IPS DF 4.7 (cell line): Measurements from ENCODE around the gene IFI6.
"Not testable (repeated sequence)": the region's sequence is repeated elsewhere in the genome, so short reads cannot be mapped to it uniquely, and the experiment has no call there.

Source experiments
- DNase-seq: peaks from one replicate; pipeline ENCODE4 v3.0.0-alpha.2; 2013; ENCODE audit warnings: low spot score; ENCODE audit errors: extremely low read depth

IFI6 gene, protein sequence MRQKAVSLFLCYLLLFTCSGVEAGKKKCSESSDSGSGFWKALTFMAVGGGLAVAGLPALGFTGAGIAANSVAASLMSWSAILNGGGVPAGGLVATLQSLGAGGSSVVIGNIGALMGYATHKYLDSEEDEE

DNA sequence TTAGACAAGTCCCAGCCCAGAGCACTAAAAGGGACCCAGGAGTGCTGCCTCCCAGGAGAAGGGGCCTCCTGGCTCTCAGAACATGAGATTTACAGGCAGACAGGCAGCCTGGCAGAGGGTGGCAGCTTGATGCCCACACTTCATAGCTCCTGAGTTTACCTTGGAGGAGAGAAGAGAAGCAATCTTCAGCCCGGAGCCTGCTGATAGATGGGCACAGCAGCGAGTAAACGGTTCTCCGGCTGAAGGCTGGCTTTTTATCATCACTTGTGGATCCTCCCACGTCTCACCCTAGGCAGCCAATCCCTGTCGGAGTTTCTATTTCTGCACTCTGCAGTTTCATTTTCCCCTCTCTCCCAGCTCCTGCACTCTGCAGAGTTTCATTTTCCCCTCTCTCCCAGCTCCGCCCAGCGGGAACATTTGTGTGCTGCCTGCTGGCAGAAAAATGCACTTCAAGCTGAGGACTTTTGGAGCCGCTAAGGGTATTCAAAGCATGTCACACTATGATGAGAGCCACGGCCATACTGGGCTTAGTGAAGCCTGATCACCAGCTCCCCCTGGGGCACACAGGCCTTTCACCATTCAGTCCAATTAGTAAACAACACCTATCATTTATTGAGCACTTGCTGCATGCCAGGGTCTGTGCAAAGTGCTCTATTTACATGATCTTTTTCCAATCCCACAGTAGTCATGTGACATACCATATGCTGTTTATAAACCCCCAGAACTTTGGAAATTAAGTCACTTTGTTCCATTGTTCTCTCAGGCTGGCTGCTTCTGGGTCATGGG is at the start of gene IFI6:
Gene IFI6, minus strand, starts transcription at position 229 of the 786 bp plus-strand sequence. CDS start 2,878 bp downstream, outside the sequence.
- no peak for DNase-seq

GRCh38 chr1:27719286-27720251 is 47.6 kb upstream of the IFI6 start:
- no peak for DNase-seq

DNA sequence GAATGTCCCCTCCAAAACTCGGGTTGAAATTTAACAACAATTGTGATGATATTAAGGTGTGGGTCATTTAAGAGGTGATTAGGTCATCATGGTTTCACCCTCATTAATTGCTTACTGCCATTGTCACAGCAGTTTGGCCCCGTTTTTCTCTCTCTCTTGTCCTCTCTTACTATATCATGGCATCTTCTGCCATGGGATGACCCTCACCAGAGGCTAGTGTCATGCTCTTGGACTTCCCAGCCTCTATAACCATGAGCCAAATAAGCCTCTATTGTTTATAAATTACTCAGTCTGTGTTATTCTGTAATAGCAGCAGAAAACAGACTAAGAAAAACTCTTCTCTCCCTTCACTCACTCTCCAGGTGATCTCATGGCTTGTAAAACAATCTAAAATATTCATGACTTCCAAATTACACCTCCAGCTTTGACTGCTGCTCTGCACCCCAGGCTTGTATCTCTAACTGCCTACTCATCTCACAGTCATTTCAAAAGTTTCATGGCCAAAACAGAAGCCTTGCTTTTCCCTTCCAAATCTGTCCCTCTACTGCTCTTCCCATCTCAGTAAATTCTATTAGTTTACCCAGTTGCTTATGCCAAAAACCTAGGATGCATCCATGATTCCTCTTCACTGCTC is 44.4 kb upstream of the IFI6 start:
- DNase-seq = no peak

- DNase-seq = no peak
Measured at GRCh38 chr1:27713869-27714513, 42.0 kb upstream of the IFI6 start.

GRCh38 chr1:27713139-27713725 is 41.2 kb upstream of the IFI6 start:
- no peak for DNase-seq

GRCh38 chr1:27710574-27710973 is 38.6 kb upstream of the IFI6 start:
- DNase-seq = no peak

DNA sequence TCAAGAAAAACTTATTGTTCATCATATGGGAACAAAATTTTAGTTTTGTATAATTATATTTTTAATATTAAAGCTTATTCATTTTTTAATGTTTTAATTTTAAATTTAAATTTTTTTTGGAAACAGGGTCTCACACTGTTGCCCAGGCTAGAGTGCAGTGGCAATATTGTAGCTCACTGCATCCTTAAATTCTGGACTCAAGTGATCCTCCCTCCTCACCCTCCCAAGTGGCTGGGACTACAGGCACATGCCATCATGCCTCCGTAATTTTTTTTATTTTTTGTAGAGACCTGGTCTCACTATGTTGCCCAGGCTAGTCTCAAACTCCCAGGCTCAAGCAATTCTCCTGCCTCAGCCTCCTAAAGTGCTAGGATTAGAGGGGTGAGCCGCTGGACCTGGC is 33.6 kb upstream of the IFI6 start:
- DNase-seq = no peak

- no peak for DNase-seq
Measured at GRCh38 chr1:27704958-27705357, 33.0 kb upstream of the IFI6 start.

DNA sequence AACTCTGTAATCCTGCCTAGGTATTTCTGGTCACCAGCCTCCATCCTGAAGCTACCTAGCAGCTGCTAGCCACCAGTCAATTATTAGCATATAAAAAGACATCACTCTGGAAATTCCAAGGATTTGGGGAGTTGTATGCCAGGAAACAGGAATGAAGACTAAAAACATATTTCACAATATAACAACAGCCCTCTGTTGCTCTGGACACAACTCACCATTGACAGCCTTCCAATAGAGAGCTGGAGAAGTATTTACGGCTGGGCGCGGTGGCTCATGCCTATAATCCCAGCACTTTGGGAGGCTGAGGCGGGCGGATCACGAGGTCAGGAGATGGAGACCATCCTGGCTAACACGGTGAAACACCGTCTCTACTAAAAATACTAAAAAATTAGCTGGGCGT is 24.8 kb upstream of the IFI6 start:
- DNase-seq = not testable (repeated sequence)

GRCh38 chr1:27690183-27690582 is 18.2 kb upstream of the IFI6 start:
- no peak for DNase-seq

DNA sequence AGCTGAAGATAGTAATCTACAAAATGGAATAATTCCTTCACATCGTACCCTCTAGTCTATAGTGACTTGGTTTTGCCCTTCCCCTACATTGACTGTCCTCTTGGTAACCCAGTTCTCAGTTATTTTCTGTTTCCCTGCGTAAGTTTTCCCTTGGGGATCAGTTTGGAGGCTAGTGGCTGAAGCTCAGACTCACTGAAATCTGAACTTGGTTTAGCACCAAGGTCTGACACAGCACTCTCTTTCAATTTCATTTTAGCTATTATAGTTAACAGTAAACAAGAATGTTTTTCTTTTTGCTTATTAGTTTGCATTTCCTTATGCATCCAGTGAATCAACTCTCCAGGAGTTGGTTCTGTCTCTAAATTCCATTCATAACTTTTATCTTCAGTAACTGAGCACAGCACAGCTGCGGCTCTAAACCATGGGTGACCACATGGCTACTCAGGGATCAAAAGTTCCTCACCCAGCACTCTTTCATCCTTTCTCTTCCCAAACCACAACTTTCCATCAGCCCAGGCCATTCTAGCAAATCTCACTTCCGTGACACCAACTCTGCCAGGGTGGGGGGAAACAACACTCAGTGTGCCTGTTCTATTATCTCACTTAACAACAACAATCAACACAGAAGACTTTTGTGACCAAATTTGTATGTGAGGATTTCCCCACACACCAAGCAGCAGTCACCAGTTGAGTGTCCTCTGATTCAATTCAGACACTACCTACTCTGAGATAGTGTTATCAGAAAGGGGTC is 17.6 kb upstream of the IFI6 start:
- DNase-seq = no peak

- DNase-seq = no peak
Measured at GRCh38 chr1:27687906-27688305, 15.9 kb upstream of the IFI6 start.

DNA sequence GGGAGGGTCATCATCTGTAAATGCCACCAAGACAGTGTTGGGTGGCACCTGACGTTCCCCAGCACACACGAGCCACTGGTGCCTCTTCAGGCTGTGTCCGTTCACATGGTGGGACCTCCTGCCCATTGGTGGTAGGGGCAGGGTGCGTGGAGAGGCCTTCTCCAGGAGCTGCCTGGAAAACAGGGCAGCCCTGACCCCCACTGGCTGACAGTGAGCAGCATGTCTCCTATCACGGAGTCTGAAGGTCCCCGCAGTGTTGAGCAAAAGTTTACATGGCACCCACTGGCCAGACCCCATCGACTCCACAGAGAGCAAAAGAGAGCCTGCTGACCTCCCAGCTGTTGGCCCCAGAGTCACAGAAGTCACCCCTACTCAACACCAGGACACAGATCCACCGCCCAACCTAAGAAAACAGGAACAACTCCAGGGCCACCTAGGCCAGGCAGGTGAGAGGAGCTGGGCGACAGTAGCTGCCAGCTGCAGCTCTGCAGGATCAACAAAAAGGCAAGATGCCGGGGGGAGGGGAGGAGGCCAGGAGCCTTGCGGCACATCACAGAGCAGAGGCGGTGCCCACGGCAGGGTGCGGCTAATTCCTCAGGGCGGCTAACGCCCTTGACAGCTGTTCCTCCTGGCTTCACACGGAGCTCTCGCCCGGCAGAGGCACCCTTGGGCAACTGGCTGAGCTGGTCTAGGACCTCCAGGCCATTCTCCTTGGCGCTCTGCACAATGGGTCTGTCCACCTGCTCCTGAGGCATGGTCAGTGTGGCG is 14.4 kb upstream of the IFI6 start:
- DNase-seq = no peak

GRCh38 chr1:27684176-27684575 is 12.2 kb upstream of the IFI6 start:
- no peak for DNase-seq

- no peak for DNase-seq
Measured at GRCh38 chr1:27682351-27682944, 10.5 kb upstream of the IFI6 start.

DNA sequence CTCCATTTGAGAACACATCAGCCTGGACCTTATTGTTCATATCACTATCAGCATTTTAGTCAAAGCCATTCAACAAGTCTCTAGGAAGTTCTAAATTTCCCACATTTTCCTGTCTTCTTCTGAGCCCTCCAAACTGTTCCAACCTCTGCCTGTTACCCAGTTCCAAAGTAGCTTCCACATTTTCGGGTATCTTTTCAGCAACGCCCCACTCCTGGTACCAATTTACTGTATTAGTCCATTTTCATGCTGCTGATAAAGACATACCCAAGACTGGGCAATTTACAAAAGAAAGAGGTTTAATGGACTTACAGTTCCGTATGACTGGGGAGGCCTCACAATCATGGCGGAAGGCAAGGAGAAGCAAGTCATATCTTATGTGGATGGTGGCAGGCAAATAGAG is 9.6 kb upstream of the IFI6 start:
- not testable (repeated sequence) for DNase-seq

DNA sequence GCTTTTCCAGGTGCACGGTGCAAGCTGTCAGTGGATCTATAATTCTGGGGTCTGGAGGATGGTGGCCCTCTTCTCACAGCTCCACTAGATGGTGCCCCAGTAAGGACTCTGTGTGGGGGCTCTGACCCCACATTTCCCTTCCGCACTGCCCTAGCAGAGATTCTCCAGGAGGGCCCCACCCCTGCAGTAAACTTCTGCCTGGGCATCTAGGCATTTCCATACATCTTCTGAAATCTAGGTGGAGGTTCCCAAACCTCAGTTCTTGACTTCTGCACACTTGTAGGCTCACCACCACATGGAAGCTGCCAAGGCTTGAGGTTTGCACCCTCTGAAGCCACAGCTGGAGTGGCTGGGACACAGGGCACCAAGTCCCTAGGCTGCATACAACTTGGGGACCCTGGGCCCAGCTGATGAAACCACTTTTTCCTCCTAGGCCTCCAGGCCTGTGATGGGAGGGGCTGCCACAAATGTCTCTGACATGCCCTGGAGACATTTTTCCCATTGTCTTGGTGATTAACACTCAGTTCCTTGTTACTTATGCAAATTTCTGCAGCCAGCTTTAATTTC is 8.3 kb upstream of the IFI6 start:
- DNase-seq = not testable (repeated sequence)

DNA sequence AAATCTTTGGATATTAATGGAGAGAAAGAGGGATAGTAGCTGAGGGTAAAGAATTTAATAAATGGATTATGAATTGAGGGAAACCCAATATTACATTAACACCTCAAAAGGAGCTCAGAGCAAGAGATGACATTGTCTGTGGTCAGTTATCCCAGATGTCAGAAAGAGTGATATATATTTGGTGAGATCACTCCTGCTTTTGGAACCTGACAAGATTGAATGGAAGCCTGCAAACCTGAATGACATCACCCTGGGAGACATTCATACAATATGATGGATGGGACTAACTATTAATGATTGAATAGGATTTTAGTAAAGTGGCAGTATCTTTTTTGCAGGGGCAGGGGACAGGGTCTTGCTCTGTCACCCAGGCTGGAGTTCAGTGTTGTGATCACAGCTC is 6.8 kb upstream of the IFI6 start:
- no peak for DNase-seq
